Measurements from ENCODE around the gene ARHGEF2.

DNA sequence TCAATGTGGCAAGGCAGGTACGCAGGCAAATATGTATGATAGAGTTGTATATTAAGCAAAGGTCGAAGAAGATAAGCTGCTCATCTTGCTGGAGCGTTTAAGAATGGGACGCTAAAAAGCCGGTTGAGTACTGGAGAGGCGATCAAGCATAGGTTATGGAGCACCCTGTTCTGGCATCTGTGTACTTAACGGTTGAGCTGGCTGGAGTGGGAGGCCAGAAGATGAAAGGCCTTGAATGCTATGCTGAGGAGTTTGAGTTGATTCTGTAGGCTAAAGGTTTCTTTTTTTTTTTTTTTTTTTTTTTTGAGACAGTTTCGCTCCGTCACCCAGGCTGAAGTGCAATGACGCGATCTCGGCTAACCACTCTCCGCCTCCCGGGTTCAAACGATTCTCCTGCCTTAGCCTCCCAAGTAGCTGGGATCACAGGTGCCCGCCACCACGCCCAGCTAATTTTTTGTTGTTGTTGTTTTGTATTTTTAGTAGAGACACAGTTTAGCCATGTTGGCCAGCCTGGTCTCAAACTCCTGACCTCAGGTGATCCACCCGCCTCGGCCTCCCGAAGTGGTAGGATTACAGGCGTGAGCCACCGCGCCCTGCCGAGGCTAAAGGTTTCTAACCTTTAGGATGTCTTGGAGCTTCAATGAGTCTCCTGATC, 43.3 kb downstream of the ARHGEF2 start:
- TF ChIP-seq NBN (IDR thresholded peaks at IDR 0.05; ENCODE audit: low read depth) (no peak), ZZZ3 (IDR thresholded peaks at IDR 0.05) (no peak), SMAD3 (CRISPR knock-in tag; conservative IDR thresholded peaks at IDR 0.05) (no peak), ZNF347 (CRISPR knock-in tag; IDR thresholded peaks at IDR 0.05; ENCODE audit: low read depth) (no peak), MTA3 (IDR thresholded peaks at IDR 0.05; ENCODE audit: borderline replicate concordance) (no peak), RUNX1 (IDR thresholded peaks at IDR 0.05; ENCODE audit: low read depth) (no peak)
- TF ChIP-seq, protein P1, sequence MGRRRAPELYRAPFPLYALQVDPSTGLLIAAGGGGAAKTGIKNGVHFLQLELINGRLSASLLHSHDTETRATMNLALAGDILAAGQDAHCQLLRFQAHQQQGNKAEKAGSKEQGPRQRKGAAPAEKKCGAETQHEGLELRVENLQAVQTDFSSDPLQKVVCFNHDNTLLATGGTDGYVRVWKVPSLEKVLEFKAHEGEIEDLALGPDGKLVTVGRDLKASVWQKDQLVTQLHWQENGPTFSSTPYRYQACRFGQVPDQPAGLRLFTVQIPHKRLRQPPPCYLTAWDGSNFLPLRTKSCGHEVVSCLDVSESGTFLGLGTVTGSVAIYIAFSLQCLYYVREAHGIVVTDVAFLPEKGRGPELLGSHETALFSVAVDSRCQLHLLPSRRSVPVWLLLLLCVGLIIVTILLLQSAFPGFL (CRISPR knock-in tag; IDR thresholded peaks at IDR 0.05) = no peak
- TF ChIP-seq, protein P2, sequence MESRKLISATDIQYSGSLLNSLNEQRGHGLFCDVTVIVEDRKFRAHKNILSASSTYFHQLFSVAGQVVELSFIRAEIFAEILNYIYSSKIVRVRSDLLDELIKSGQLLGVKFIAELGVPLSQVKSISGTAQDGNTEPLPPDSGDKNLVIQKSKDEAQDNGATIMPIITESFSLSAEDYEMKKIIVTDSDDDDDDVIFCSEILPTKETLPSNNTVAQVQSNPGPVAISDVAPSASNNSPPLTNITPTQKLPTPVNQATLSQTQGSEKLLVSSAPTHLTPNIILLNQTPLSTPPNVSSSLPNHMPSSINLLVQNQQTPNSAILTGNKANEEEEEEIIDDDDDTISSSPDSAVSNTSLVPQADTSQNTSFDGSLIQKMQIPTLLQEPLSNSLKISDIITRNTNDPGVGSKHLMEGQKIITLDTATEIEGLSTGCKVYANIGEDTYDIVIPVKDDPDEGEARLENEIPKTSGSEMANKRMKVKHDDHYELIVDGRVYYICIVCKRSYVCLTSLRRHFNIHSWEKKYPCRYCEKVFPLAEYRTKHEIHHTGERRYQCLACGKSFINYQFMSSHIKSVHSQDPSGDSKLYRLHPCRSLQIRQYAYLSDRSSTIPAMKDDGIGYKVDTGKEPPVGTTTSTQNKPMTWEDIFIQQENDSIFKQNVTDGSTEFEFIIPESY (CRISPR knock-in tag; IDR thresholded peaks at IDR 0.05) = no peak; the same call in 1 of the 2 replicates

Data from K562 (cell line).